Measurements from ENCODE around the gene DIO2.

DIO2 gene

GRCh38 chr14:80167793-80168448 lies 43.4 kb downstream of the DIO2 start:
- DNase-seq (ENCODE audit: low read depth) = no peak

- DNase-seq (ENCODE audit: low read depth) = no peak
Observed at GRCh38 chr14:80164991-80165721, 46.1 kb downstream of the DIO2 start.

GRCh38 chr14:80152763-80153162 lies 58.5 kb downstream of the DIO2 start:
- no peak for DNase-seq (ENCODE audit: low read depth)

GRCh38 chr14:80152166-80152565 lies 59.1 kb downstream of the DIO2 start:
- DNase-seq (ENCODE audit: low read depth) = no peak

- no peak for DNase-seq (ENCODE audit: low read depth)
Observed at GRCh38 chr14:80150301-80150700, 61.0 kb downstream of the DIO2 start.

Data from T follicular helper cell (primary cell).